Heart left ventricle (tissue), 13 donors: ENCODE data around the gene SNCAIP.

Experiments used
- POLR2A ChIP-seq, 2 donors: fragments of 450-650 bp; IDR thresholded peaks; one replicate each; pipeline ENCODE4 v1.6.1; 2017; ENCODE audit warnings: antibody characterized with exemption in 2 of 2, mild to moderate bottlenecking in 2 of 2, moderate library complexity in 2 of 2
- TF ChIP-seq, protein P1 (sequence below), 12 donors: fragments of 200-600 bp; sonication (generic) in 4 of 12; IDR thresholded peaks; one replicate each; pipeline versions ENCODE4 v1.5.0 to v1.8.0; 2018 to 2022; ENCODE audit warnings: antibody characterized with exemption in 12 of 12, mild to moderate bottlenecking in 5 of 12
- donor health status: ischemic (EF 13 %, LVEDD 7.1; RV severe dilation, severe dysfunction).
- donor health status: DM: no; HTN: yes; CAD: no.
- donor health status: DM: no; HTN: no; CAD: no.
- donor health status: ischemic (EF 25% LVEDD 6.9; RV normal size, moderate dysfunction).
- donor health status: ischemic (EF 25% LVEDD 5.7; RV mildly dilated, moderate dysfunction).
- donor health status: ischemic (EF 35%, LVEDD 5.7; RV mildly dilated, moderate dysfunction).
- donor health status: nonischemic (EF 11% LVEDD 7.7; RV severe dilation, severe dysfunction).
- donor health status: DM: yes; HTN: yes; CAD: no.
- donor health status: PGD.
- donor health status: ischemic (EF 29% LVEDD 5.4; RV normal size, mild dysfunction).
- donor health status: nonischemic (EF 23%, LVEDD 6.1; RV moderate dilation, normal function).

DNA sequence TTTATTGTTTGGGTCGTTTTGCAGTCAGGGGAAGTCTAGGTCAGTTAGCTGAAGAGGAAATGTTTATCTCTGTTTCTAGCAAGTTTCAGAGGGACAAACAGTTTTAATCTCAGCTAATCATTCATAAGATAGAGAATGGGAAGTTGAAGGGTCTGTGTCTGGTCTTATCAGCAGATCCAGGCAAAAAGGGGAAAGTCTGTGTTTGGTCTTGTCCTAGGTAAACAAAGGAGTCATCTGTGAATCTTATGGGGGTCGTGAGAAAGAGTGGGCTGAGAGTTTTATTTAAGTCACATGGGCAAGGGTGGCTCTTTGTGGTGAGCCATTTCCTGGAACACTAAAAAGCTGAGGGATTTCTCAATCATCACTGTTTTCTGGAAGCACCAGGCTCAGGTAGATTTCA, 5.6 kb upstream of the SNCAIP start:
- TF ChIP-seq POLR2A (IDR thresholded peaks at IDR 0.05), result no peak
- TF ChIP-seq, protein P1, sequence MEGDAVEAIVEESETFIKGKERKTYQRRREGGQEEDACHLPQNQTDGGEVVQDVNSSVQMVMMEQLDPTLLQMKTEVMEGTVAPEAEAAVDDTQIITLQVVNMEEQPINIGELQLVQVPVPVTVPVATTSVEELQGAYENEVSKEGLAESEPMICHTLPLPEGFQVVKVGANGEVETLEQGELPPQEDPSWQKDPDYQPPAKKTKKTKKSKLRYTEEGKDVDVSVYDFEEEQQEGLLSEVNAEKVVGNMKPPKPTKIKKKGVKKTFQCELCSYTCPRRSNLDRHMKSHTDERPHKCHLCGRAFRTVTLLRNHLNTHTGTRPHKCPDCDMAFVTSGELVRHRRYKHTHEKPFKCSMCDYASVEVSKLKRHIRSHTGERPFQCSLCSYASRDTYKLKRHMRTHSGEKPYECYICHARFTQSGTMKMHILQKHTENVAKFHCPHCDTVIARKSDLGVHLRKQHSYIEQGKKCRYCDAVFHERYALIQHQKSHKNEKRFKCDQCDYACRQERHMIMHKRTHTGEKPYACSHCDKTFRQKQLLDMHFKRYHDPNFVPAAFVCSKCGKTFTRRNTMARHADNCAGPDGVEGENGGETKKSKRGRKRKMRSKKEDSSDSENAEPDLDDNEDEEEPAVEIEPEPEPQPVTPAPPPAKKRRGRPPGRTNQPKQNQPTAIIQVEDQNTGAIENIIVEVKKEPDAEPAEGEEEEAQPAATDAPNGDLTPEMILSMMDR (IDR thresholded peaks at IDR 0.05), result no peak
